ENCODE measurements around the gene OR6N2. TPM values are rescaled to one million over a fixed set of nuclear protein-coding genes. Genes with fewer than 3 reads are reported as not detected.

OR6N2 gene
- total and polyA plus RNA-seq, 5 experiments from 2014 or later = not detected

DNA sequence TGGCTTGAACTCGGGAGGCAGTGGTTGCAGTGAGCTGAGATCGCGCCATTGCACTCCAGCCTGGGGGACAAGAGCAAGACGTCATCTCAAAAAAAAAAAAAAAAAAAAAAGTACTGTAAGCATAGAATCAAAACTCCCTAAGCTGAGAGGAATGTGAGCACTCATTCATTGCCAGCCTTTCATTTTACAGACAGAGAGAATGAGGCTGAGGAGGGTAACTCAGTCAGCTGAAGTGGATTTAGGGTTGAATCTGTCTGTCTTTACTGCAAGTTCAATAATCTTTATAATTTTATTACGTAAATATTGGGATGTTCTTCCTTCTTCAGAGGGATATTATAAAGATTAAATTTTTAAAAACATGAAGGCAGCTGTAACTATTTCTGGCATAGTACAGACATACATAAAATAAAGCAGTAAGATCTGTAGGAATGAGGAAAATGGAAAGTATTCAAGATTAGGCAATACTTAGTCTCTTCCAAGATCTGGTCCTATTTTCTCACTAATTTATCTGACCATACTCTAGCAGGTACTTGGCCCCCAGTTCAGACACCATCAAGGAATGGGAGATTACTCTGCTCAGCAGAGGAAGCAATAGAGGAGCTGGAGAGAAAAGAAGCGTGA lies 26.0 kb upstream of the OR6N2 start:
- POLR2A ChIA-PET = no interaction called here
- no peak for DNase-seq
- Mint-ChIP-seq H3K27me3 (peaks cover 8 to 21% (median 17%) of the 10 kb centered on the region in 5 donors), H3K27ac (no peak overlapping the region), H3K4me3 (no peak overlapping the region), H3K9me3 (no peaks in the 10 kb centered on the region), H3K36me3 (no peaks in the 10 kb centered on the region), H3K4me1 (peaks cover 0 to 5% (median 0%) of the 10 kb centered on the region in 4 donors)
- no peak for ATAC-seq

DNA sequence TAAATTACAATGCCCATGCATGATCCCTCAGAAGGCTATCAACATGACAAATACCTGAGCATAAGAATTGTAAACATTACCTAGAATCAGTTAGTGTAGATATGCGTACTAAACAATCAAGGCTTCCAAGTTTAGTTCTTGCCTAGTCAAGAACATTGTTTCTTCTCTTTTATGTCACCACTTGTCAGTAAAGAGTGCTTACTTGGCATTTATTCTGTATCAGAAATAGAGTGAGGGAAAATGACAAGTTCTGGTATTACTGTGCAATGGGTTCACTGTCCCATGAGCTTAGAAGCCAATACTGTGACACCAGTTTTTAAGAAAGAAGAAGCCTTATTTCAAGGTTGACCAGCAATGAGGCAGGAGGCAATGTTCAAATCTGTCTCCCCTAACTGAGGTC lies 22.7 kb upstream of the OR6N2 start:
- Mint-ChIP-seq H3K36me3 (no peaks in the 10 kb centered on the region), H3K27me3 (peaks cover 13 to 25% (median 17%) of the 10 kb centered on the region in 5 donors), H3K9me3 (no peaks in the 10 kb centered on the region), H3K27ac (no peak overlapping the region), H3K4me1 (no peaks in the 10 kb centered on the region), H3K4me3 (no peak overlapping the region)
- POLR2A ChIA-PET = no interaction called here
- DNase-seq (no peak), ATAC-seq (no peak)

- DNase-seq = no peak
- no peaks in the 10 kb centered on the region for H3K4me1 Mint-ChIP-seq
- ATAC-seq = no peak
- POLR2A ChIA-PET = no interaction called here
- no peaks in the 10 kb centered on the region for H3K36me3 Mint-ChIP-seq
- H3K27ac Mint-ChIP-seq = no peak overlapping the region
- peaks cover 13 to 37% (median 19%) of the 10 kb centered on the region in 5 donors for H3K27me3 Mint-ChIP-seq
- H3K4me3 Mint-ChIP-seq = no peak overlapping the region
- no peaks in the 10 kb centered on the region for H3K9me3 Mint-ChIP-seq
These were observed 20.4 kb upstream of the OR6N2 start for GRCh38 chr1:158801396-158801795.

DNA sequence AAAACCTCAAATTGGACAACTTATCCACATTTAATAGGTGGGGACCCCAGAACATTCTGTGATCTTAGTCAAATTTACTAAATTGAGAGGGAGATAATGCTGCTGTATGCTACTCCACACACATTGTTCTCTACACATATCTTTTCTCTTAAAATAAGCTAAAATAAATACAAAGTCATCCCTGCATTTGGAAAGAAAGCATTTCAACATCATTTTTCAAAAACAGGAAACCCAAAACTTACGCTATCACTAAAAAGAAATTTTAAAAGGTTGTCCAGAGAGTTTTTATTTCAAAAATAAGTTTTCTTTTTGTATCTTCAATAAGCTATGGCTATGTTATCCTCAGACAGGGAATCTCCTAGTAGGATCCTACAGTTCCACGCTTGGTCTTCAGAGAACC lies 19.5 kb upstream of the OR6N2 start:
- Mint-ChIP-seq H3K4me3 (no peak overlapping the region), H3K4me1 (no peaks in the 10 kb centered on the region), H3K36me3 (no peaks in the 10 kb centered on the region), H3K9me3 (no peaks in the 10 kb centered on the region), H3K27me3 (peaks cover 14 to 45% (median 19%) of the 10 kb centered on the region in 5 donors), H3K27ac (no peak overlapping the region)
- DNase-seq (no peak), ATAC-seq (no peak)
- POLR2A ChIA-PET = no interaction called here

- no peaks in the 10 kb centered on the region for H3K36me3 Mint-ChIP-seq
- no peaks in the 10 kb centered on the region for H3K4me1 Mint-ChIP-seq
- H3K27me3 Mint-ChIP-seq = peaks cover 12 to 51% (median 17%) of the 10 kb centered on the region in 5 donors
- no peak overlapping the region for H3K27ac Mint-ChIP-seq
- no peak overlapping the region for H3K4me3 Mint-ChIP-seq
- POLR2A ChIA-PET = no interaction called here
- DNase-seq = no peak
- no peaks in the 10 kb centered on the region for H3K9me3 Mint-ChIP-seq
- ATAC-seq = no peak
These were observed 18.7 kb upstream of the OR6N2 start for GRCh38 chr1:158799689-158800088.

GRCh38 chr1:158798531-158798930 lies 17.5 kb upstream of the OR6N2 start:
- Mint-ChIP-seq H3K9me3 (no peaks in the 10 kb centered on the region), H3K36me3 (no peaks in the 10 kb centered on the region), H3K4me1 (no peaks in the 10 kb centered on the region), H3K4me3 (no peak overlapping the region), H3K27ac (no peak overlapping the region), H3K27me3 (peaks cover 10 to 47% (median 18%) of the 10 kb centered on the region in 5 donors)
- POLR2A ChIA-PET = no interaction called here
- no peak for ATAC-seq
- DNase-seq = no peak

GRCh38 chr1:158794247-158794646 lies 13.2 kb upstream of the OR6N2 start:
- no peak for ATAC-seq
- no peaks in the 10 kb centered on the region for H3K36me3 Mint-ChIP-seq
- POLR2A ChIA-PET = no interaction called here
- H3K27me3 Mint-ChIP-seq = peaks cover 0 to 26% (median 10%) of the 10 kb centered on the region in 5 donors
- H3K9me3 Mint-ChIP-seq = peaks cover 0 to 2% (median 0%) of the 10 kb centered on the region in 9 donors
- H3K4me3 Mint-ChIP-seq = no peak overlapping the region
- no peaks in the 10 kb centered on the region for H3K4me1 Mint-ChIP-seq
- DNase-seq = no peak
- no peak overlapping the region for H3K27ac Mint-ChIP-seq

- Mint-ChIP-seq H3K36me3 (no peaks in the 10 kb centered on the region), H3K27ac (no peak overlapping the region), H3K4me1 (no peaks in the 10 kb centered on the region), H3K9me3 (peaks cover 0 to 2% (median 0%) of the 10 kb centered on the region in 9 donors), H3K4me3 (no peak overlapping the region), H3K27me3 (peaks cover 0 to 26% (median 10%) of the 10 kb centered on the region in 5 donors)
- no peak for ATAC-seq
- DNase-seq = peak in 3 of 10 donors; percentile 4 to 61 (median 5)
- POLR2A ChIA-PET = no interaction called here
These were observed 12.6 kb upstream of the OR6N2 start for GRCh38 chr1:158793604-158794003.

- Mint-ChIP-seq H3K27me3 (peaks cover 5 to 11% (median 6%) of the 10 kb centered on the region in 5 donors), H3K36me3 (no peaks in the 10 kb centered on the region), H3K27ac (no peak within 1 kb of the TSS), H3K9me3 (no peaks in the 10 kb centered on the region), H3K4me1 (no peaks in the 10 kb centered on the region), H3K4me3 (no peak within 1 kb of the TSS)
- DNase-seq (no peak), ATAC-seq (no peak)
- POLR2A ChIA-PET = no interaction called here
These were observed 8.8 kb downstream of the OR6N2 start, which contains the start of gene OR6N1 for GRCh38 chr1:158771950-158772866. Gene OR6N1, minus strand, starts transcription at chr1:158772195. Its CDS starts 5,513 bp downstream, at chr1:158766682.

GRCh38 chr1:158754420-158754819 lies 26.6 kb downstream of the OR6N2 start, which contains the start of gene OR6K6:
Gene OR6K6, plus strand, starts transcription at chr1:158754720. Its CDS starts 168 bp downstream, at chr1:158754888.
- no peaks in the 10 kb centered on the region for H3K36me3 Mint-ChIP-seq
- H3K4me3 Mint-ChIP-seq = no peak within 1 kb of the TSS
- no peak for DNase-seq
- peaks cover 0 to 3% (median 0%) of the 10 kb centered on the region in 9 donors for H3K9me3 Mint-ChIP-seq
- no peaks in the 10 kb centered on the region for H3K4me1 Mint-ChIP-seq
- peaks cover 7 to 19% (median 9%) of the 10 kb centered on the region in 5 donors for H3K27me3 Mint-ChIP-seq
- H3K27ac Mint-ChIP-seq = no peak within 1 kb of the TSS
- POLR2A ChIA-PET = no interaction called here
- ATAC-seq = no peak

- peaks cover 3 to 12% (median 3%) of the 10 kb centered on the region in 5 donors for H3K27me3 Mint-ChIP-seq
- H3K4me3 Mint-ChIP-seq = no peak overlapping the region
- peaks cover 0 to 3% (median 0%) of the 10 kb centered on the region in 9 donors for H3K9me3 Mint-ChIP-seq
- DNase-seq = no peak
- no peaks in the 10 kb centered on the region for H3K36me3 Mint-ChIP-seq
- ATAC-seq = no peak
- POLR2A ChIA-PET = no interaction called here
- no peak overlapping the region for H3K27ac Mint-ChIP-seq
- no peaks in the 10 kb centered on the region for H3K4me1 Mint-ChIP-seq
These were observed 28.8 kb downstream of the OR6N2 start for GRCh38 chr1:158752155-158752712.

DNA sequence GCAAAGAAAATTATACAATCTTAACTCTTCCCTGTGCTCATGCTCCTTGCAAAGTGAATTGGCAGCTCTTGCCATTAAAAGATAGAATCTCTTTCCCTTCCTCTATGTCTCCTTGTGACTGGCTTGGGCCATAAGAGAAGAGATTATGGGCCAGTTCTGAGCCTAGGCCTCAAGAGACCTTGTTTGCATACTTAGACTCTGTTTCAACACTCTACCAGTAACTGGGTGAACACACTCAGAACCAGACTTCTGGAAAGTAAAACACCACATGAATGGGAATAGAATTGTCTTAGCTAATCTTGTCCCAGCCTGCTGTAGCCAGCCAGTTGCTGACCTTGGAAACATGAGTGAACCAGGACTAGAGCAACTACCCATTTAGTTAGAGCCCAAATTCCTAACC lies 45.2 kb downstream of the OR6N2 start:
- Mint-ChIP-seq H3K27ac (no peak overlapping the region), H3K9me3 (no peaks in the 10 kb centered on the region), H3K4me1 (no peaks in the 10 kb centered on the region), H3K36me3 (no peaks in the 10 kb centered on the region), H3K27me3 (peaks cover 7 to 27% (median 14%) of the 10 kb centered on the region in 5 donors), H3K4me3 (no peak overlapping the region)
- POLR2A ChIA-PET = no interaction called here
- DNase-seq (no peak), ATAC-seq (no peak)

GRCh38 chr1:158732524-158732923 lies 48.5 kb downstream of the OR6N2 start:
- POLR2A ChIA-PET = no interaction called here
- peaks cover 0 to 6% (median 1%) of the 10 kb centered on the region in 5 donors for H3K27me3 Mint-ChIP-seq
- H3K4me1 Mint-ChIP-seq = no peaks in the 10 kb centered on the region
- no peaks in the 10 kb centered on the region for H3K36me3 Mint-ChIP-seq
- DNase-seq (no peak), ATAC-seq (no peak)
- no peak overlapping the region for H3K27ac Mint-ChIP-seq
- no peaks in the 10 kb centered on the region for H3K9me3 Mint-ChIP-seq
- H3K4me3 Mint-ChIP-seq = no peak overlapping the region
